Keratinocyte (primary cell): ENCODE results near the gene GLI3. TPM values are rescaled to one million over a fixed set of nuclear protein-coding genes. Genes with fewer than 3 reads are reported as not detected.

Experiments
- DNase-seq: peaks from one replicate; pipeline ENCODE4 v3.0.0-alpha.2; 2011; ENCODE audit warnings: low read depth, missing footprints, low spot score
- FAIRE-seq: peaks from 2 replicates; lab custom pipeline; 2011; peaks lifted over from hg19 to GRCh38; lab: Jason Lieb, UNC
- H2AFZ ChIP-seq: 2 replicates; pipeline ENCODE4 v1.6.0; 2012; ENCODE audit warnings: low read length, control low read depth, inconsistent platforms; ENCODE audit not compliant: control insufficient read depth
- H3K27ac ChIP-seq: 2 replicates; pipeline ENCODE4 v1.5.1; 2011; ENCODE audit warnings: low read length; ENCODE audit not compliant: control insufficient read depth, insufficient read depth
- H3K27me3 ChIP-seq: 3 replicates; pipeline ENCODE4 v1.6.0; 2011; ENCODE audit warnings: low read length; ENCODE audit not compliant: control insufficient read depth, insufficient read depth; ENCODE audit errors: extremely low read depth
- H3K36me3 ChIP-seq, 2 experiments: 2 replicates in 1 of 2; 3 replicates in 1 of 2; pipeline ENCODE4 v1.5.1; 2011; ENCODE audit warnings: low read length in 2 of 2, mild to moderate bottlenecking in 1 of 2; ENCODE audit not compliant: control insufficient read depth in 2 of 2, insufficient read depth in 2 of 2; ENCODE audit errors: extremely low read depth in 1 of 2
- H3K4me1 ChIP-seq: 3 replicates; pipeline ENCODE4 v1.5.1; 2011; ENCODE audit warnings: low read length; ENCODE audit not compliant: control insufficient read depth, insufficient read depth; ENCODE audit errors: extremely low read depth
- H3K4me2 ChIP-seq: 3 replicates; pipeline ENCODE4 v1.6.0; 2011; ENCODE audit warnings: low read depth, low read length; ENCODE audit not compliant: control insufficient read depth, insufficient read depth; ENCODE audit errors: extremely low read depth
- H3K4me3 ChIP-seq, 3 experiments: fragments of 200-600 bp in 1 of 3; sonication (generic) in 1 of 3; 2 replicates in 2 of 3; 3 replicates in 1 of 3; pipeline ENCODE4 v1.5.1; 2011 to 2016; ENCODE audit warnings: low read length in 3 of 3, mild to moderate bottlenecking in 3 of 3, control low read depth in 2 of 3, inconsistent platforms in 1 of 3, low read depth in 1 of 3, mixed read lengths in 1 of 3, mixed run types in 1 of 3, moderate library complexity in 1 of 3; ENCODE audit not compliant: control insufficient read depth in 2 of 3, insufficient read depth in 2 of 3; ENCODE audit errors: extremely low read depth in 1 of 3
- H3K79me2 ChIP-seq: 2 replicates; pipeline ENCODE4 v1.6.0; 2012; ENCODE audit warnings: low read length; ENCODE audit not compliant: control insufficient read depth, insufficient read depth
- H3K9ac ChIP-seq: 3 replicates; pipeline ENCODE4 v1.6.0; 2011; ENCODE audit warnings: low read length; ENCODE audit not compliant: control insufficient read depth, insufficient read depth; ENCODE audit errors: extremely low read depth
- H3K9me1 ChIP-seq: 3 replicates; pipeline ENCODE4 v1.6.0; 2011; ENCODE audit warnings: low read length; ENCODE audit not compliant: control insufficient read depth, insufficient read depth; ENCODE audit errors: extremely low read depth
- H3K9me3 ChIP-seq: 2 replicates; pipeline ENCODE4 v1.5.1; 2012; ENCODE audit warnings: low read depth, low read length; ENCODE audit not compliant: control insufficient read depth
- H4K20me1 ChIP-seq: 3 replicates; pipeline ENCODE4 v1.6.0; 2011; ENCODE audit warnings: low read length; ENCODE audit not compliant: control insufficient read depth, insufficient read depth; ENCODE audit errors: extremely low read depth
- CTCF ChIP-seq, 3 experiments: IDR thresholded peaks in 1 of 3; conservative IDR thresholded peaks in 1 of 3; optimal IDR thresholded peaks in 1 of 3; 2 replicates in 2 of 3; 3 replicates in 1 of 3; pipeline versions ENCODE3 to v1.5.1; 2011; ENCODE audit warnings: low read length in 3 of 3, mild to moderate bottlenecking in 3 of 3, moderate library complexity in 2 of 3, control low read depth in 1 of 3, inconsistent platforms in 1 of 3; ENCODE audit not compliant: insufficient read depth in 2 of 3; ENCODE audit errors: extremely low read depth in 1 of 3
- EZH2 ChIP-seq: IDR thresholded peaks from one replicate; pipeline ENCODE4 v1.6.1; 2012; ENCODE audit warnings: inconsistent platforms, mild to moderate bottlenecking, low read length, moderate library complexity
- dilution Hi-C: fragments of 300-500 bp; cut with MboI; formaldehyde crosslinking; loops from one replicate; pipeline ENCODE4 v1.7.0; 2020; ENCODE audit warnings: low sequenced_read_pairs; ENCODE audit not compliant: extremely low pct_ligation_motif_present
- polyA plus RNA-seq, 5 experiments: library from polyadenylated mRNA; depleted of rRNA in 3 of 5; stranded (reverse) in 3 of 5; stranded (forward) in 1 of 5; unstranded in 1 of 5; fragments of >200 nt; gene quantifications; 1 replicate in 1 of 5; 2 replicates in 3 of 5; 3 replicates in 1 of 5; pipeline versions ENCODE4 v1.2.1 to v1.2.3, GENCODE V29; 2011 to 2012; ENCODE audit warnings: missing spikeins in 2 of 5, low read depth in 1 of 5, low replicate concordance in 1 of 5

Gene GLI3
- polyA plus RNA-seq, 1 donor (not counting 4 experiments of a cell fraction or from before 2014, with no cell fraction given), result 3.6 TPM

GRCh38 chr7:41922373-41922772, 314.6 kb downstream of the GLI3 start:
- Histone ChIP-seq H3K9me1 (no peaks in the 10 kb centered on the region), H4K20me1 (no peaks in the 10 kb centered on the region), H3K27me3 (no peaks in the 10 kb centered on the region), H3K9ac (no peak overlapping the region), H3K4me3 (no peak overlapping the region), H3K27ac (no peak overlapping the region), H3K9me3 (no peaks in the 10 kb centered on the region), H2AFZ (no peak overlapping the region), H3K4me2 (no peak overlapping the region), H3K79me2 (no peaks in the 10 kb centered on the region), H3K36me3 (no peaks in the 10 kb centered on the region), H3K4me1 (no peaks in the 10 kb centered on the region)
- dilution Hi-C loops, result no loop called here
- FAIRE-seq, result no peak
- TF ChIP-seq EZH2, result no peak
- TF ChIP-seq CTCF (optimal IDR thresholded peaks at IDR 0.05 in 1 of 3, IDR thresholded peaks at IDR 0.05 in 1 of 3, conservative IDR thresholded peaks at IDR 0.05 in 1 of 3; ENCODE audit: extremely low read depth in 1 of 3, insufficient read depth in 2 of 3, low read length in 3 of 3), result no peak
- no peak for DNase-seq

- Histone ChIP-seq H3K4me3 (no peak overlapping the region), H3K27ac (no peak overlapping the region), H2AFZ (no peak overlapping the region), H3K36me3 (no peaks in the 10 kb centered on the region), H4K20me1 (no peaks in the 10 kb centered on the region), H3K27me3 (no peaks in the 10 kb centered on the region), H3K4me2 (no peak overlapping the region), H3K4me1 (peaks cover 5% of the 10 kb centered on the region), H3K9ac (no peak overlapping the region), H3K79me2 (no peaks in the 10 kb centered on the region), H3K9me3 (no peaks in the 10 kb centered on the region), H3K9me1 (no peaks in the 10 kb centered on the region)
- FAIRE-seq (peak; percentile 52), DNase-seq (no peak)
- TF ChIP-seq CTCF (optimal IDR thresholded peaks at IDR 0.05 in 1 of 3, IDR thresholded peaks at IDR 0.05 in 1 of 3, conservative IDR thresholded peaks at IDR 0.05 in 1 of 3; ENCODE audit: extremely low read depth in 1 of 3, insufficient read depth in 2 of 3, low read length in 3 of 3) (no peak), EZH2 (no peak)
- dilution Hi-C loops, result no loop called here
These were observed 315.5 kb downstream of the GLI3 start for GRCh38 chr7:41921453-41921981.
